H9 (cell line): ENCODE results near the gene BCLAF3. TPM values are rescaled to one million over a fixed set of nuclear protein-coding genes. Genes with fewer than 3 reads are reported as not detected.

Experiments used
- DNase-seq: peaks from one replicate; pipeline ENCODE4 v3.0.0-alpha.2; 2017
- H2AFZ ChIP-seq: one replicate; pipeline ENCODE4 v1.6.1; 2013; ENCODE audit warnings: mild to moderate bottlenecking, low read length, control low read depth, moderate library complexity
- H2AK5ac ChIP-seq: 2 replicates; pipeline ENCODE4 v1.6.1; 2013; ENCODE audit warnings: low read length, control low read depth, mixed read lengths; ENCODE audit not compliant: insufficient read length
- H2BK120ac ChIP-seq: one replicate; pipeline ENCODE4 v1.6.1; 2013; ENCODE audit warnings: low read depth, mild to moderate bottlenecking, low read length, control low read depth, inconsistent platforms; ENCODE audit not compliant: poor library complexity, severe bottlenecking
- H2BK12ac ChIP-seq: 2 replicates; pipeline ENCODE4 v1.6.1; 2013; ENCODE audit warnings: low read length, control low read depth, mixed read lengths, low read depth; ENCODE audit not compliant: insufficient read length
- H2BK15ac ChIP-seq: 2 replicates; pipeline ENCODE4 v1.6.1; 2013; ENCODE audit warnings: low read depth, low read length, control low read depth
- H2BK20ac ChIP-seq: one replicate; pipeline ENCODE4 v1.6.1; 2013; ENCODE audit warnings: low read depth, mild to moderate bottlenecking, low read length, control low read depth, inconsistent platforms; ENCODE audit not compliant: poor library complexity, severe bottlenecking
- H2BK5ac ChIP-seq: 2 replicates; pipeline ENCODE4 v1.6.1; 2013; ENCODE audit warnings: low read length, control low read depth, mixed read lengths; ENCODE audit not compliant: insufficient read length
- H3K14ac ChIP-seq: 2 replicates; pipeline ENCODE4 v1.6.1; 2013; ENCODE audit warnings: low read length, control low read depth; ENCODE audit not compliant: insufficient read depth
- H3K18ac ChIP-seq: 2 replicates; pipeline ENCODE4 v1.6.1; 2013; ENCODE audit warnings: low read depth, mild to moderate bottlenecking, mixed read lengths, low read length, control low read depth; ENCODE audit not compliant: insufficient read length
- H3K23ac ChIP-seq: 2 replicates; pipeline ENCODE4 v1.6.1; 2013; ENCODE audit warnings: low read length, control low read depth, mixed read lengths, low read depth; ENCODE audit not compliant: insufficient read length
- H3K23me2 ChIP-seq: 2 replicates; pipeline ENCODE4 v1.6.1; 2013; ENCODE audit warnings: low read depth, mild to moderate bottlenecking, mixed read lengths, low read length, control low read depth; ENCODE audit not compliant: insufficient read length, poor library complexity, severe bottlenecking
- H3K27ac ChIP-seq: 2 replicates; pipeline ENCODE4 v1.5.1; 2013; ENCODE audit warnings: low read length, control low read depth, mixed read lengths, low read depth; ENCODE audit not compliant: insufficient read length
- H3K27me3 ChIP-seq: 2 replicates; pipeline ENCODE4 v1.6.1; 2013; ENCODE audit warnings: low read length, control low read depth, inconsistent platforms; ENCODE audit not compliant: insufficient read depth
- H3K4ac ChIP-seq: 2 replicates; pipeline ENCODE4 v1.6.1; 2013; ENCODE audit warnings: low read depth, mild to moderate bottlenecking, control low read depth, inconsistent platforms, low read length, moderate library complexity
- H3K4me1 ChIP-seq: 2 replicates; pipeline ENCODE4 v1.6.1; 2013; ENCODE audit warnings: low read length, control low read depth, inconsistent platforms; ENCODE audit not compliant: insufficient read depth
- H3K4me2 ChIP-seq: 2 replicates; pipeline ENCODE4 v1.6.1; 2013; ENCODE audit warnings: low read length, control low read depth, mixed read lengths; ENCODE audit not compliant: insufficient read length, insufficient read depth
- H3K56ac ChIP-seq: 2 replicates; pipeline ENCODE4 v1.6.1; 2013; ENCODE audit warnings: low read depth, mild to moderate bottlenecking, mixed read lengths, low read length, control low read depth; ENCODE audit not compliant: insufficient read length
- H3K79me1 ChIP-seq: 2 replicates; pipeline ENCODE4 v1.6.1; 2013; ENCODE audit warnings: low read depth, mild to moderate bottlenecking, moderate library complexity, low read length, control low read depth, inconsistent platforms; ENCODE audit not compliant: insufficient read depth, poor library complexity, severe bottlenecking
- H3K79me2 ChIP-seq: 2 replicates; pipeline ENCODE4 v1.6.1; 2013; ENCODE audit warnings: low read length, control low read depth, inconsistent platforms; ENCODE audit not compliant: insufficient read depth
- H3K9ac ChIP-seq: 2 replicates; pipeline ENCODE4 v1.6.1; 2013; ENCODE audit warnings: low read length, control low read depth, mixed read lengths; ENCODE audit not compliant: insufficient read length; ENCODE audit errors: extremely low read depth
- H3K9me3 ChIP-seq: one replicate; pipeline ENCODE4 v1.6.1; 2013; ENCODE audit warnings: low read depth, low read length, inconsistent platforms; ENCODE audit not compliant: control insufficient read depth
- H3T11ph ChIP-seq: one replicate; pipeline ENCODE4 v1.6.1; 2013; ENCODE audit warnings: mild to moderate bottlenecking, low read length, control low read depth, inconsistent platforms
- H4K20me1 ChIP-seq: one replicate; pipeline ENCODE4 v1.6.1; 2013; ENCODE audit not compliant: control insufficient read depth, insufficient read length, insufficient read depth
- H4K5ac ChIP-seq: 2 replicates; pipeline ENCODE4 v1.6.1; 2013; ENCODE audit warnings: low read depth, mild to moderate bottlenecking, mixed read lengths, low read length, control low read depth; ENCODE audit not compliant: insufficient read length
- H4K8ac ChIP-seq: replicated peaks from 2 replicates; pipeline ENCODE4 v1.6.1; 2013; ENCODE audit warnings: low read length, control low read depth, mixed read lengths, low read depth; ENCODE audit not compliant: insufficient read length
- H4K91ac ChIP-seq: 2 replicates; pipeline ENCODE4 v1.6.1; 2013; ENCODE audit warnings: low read depth, mild to moderate bottlenecking, moderate library complexity, mixed read lengths, low read length, control low read depth; ENCODE audit not compliant: insufficient read length
- H3K27ac Mint-ChIP-seq, 3 experiments: 2 replicates in 2 of 3; 3 replicates in 1 of 3; pipeline ENCODE4 v1.8.0; 2020 to 2021; ENCODE audit warnings: mixed read lengths in 3 of 3, mild to moderate bottlenecking in 1 of 3, moderate library complexity in 1 of 3
- H3K27me3 Mint-ChIP-seq: 2 replicates; pipeline ENCODE4 v1.8.0; 2021; ENCODE audit warnings: low read depth, mild to moderate bottlenecking, moderate library complexity, mixed read lengths
- H3K36me3 Mint-ChIP-seq, 3 experiments: 2 replicates in 2 of 3; 3 replicates in 1 of 3; pipeline ENCODE4 v1.8.0; 2020 to 2021; ENCODE audit warnings: low read depth in 3 of 3, mixed read lengths in 3 of 3; ENCODE audit not compliant: insufficient read depth in 1 of 3
- H3K4me1 Mint-ChIP-seq, 2 experiments: 2 replicates each; pipeline ENCODE4 v1.8.0; 2020; ENCODE audit warnings: mixed read lengths in 2 of 2
- H3K4me3 Mint-ChIP-seq, 2 experiments: 2 replicates in 1 of 2; 3 replicates in 1 of 2; pipeline ENCODE4 v1.8.0; 2020 to 2021; ENCODE audit warnings: mild to moderate bottlenecking in 2 of 2, mixed read lengths in 2 of 2, moderate library complexity in 1 of 2
- H3K9me3 Mint-ChIP-seq, 2 experiments: 2 replicates in 1 of 2; 3 replicates in 1 of 2; pipeline ENCODE4 v1.8.0; 2020; ENCODE audit warnings: mild to moderate bottlenecking in 2 of 2, mixed read lengths in 2 of 2, moderate library complexity in 1 of 2
- WGBS: extraction: QIAGEN DNeasy Blood & Tissue Kit; methylation state at CpG from one replicate; pipeline ENCODE4 v1.1.7; 2013; ENCODE audit warnings: missing lambda C conversion rate, low lambda C conversion rate, mixed read lengths; ENCODE audit not compliant: insufficient read length; ENCODE audit errors: extremely low coverage; 5-methylcytosine and 5-hydroxymethylcytosine counted together
- total RNA-seq: library from RNA; stranded (reverse); gene quantifications from 2 replicates; pipeline ENCODE4 v1.2.1, GENCODE V29; 2021
- TF ChIP-seq, protein P1 (sequence below): fragments of 200-600 bp; sonication (generic); conservative IDR thresholded peaks from 3 replicates; pipeline ENCODE4 v1.8.0; 2021; ENCODE audit warnings: antibody characterized with exemption, mild to moderate bottlenecking

BCLAF3 gene
- total RNA-seq, 1 experiment from 2014 or later: 7.9 TPM

DNA sequence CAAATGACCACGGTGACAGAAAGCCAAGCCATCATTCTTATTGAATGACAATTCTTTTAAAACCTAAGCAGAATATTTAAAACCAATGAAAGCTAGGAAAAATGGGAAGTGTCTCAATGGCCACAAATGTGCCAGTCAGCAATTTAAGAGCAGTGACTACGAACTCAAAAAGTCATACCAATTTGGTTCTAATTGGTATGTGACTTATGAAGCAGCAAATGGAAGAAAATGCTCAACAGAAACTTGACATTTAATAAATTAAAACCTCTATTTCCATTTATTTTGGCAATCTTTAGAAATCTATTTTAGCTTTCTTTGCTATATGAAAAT lies 25.7 kb upstream of the BCLAF3 start:
- TF ChIP-seq, protein P1, sequence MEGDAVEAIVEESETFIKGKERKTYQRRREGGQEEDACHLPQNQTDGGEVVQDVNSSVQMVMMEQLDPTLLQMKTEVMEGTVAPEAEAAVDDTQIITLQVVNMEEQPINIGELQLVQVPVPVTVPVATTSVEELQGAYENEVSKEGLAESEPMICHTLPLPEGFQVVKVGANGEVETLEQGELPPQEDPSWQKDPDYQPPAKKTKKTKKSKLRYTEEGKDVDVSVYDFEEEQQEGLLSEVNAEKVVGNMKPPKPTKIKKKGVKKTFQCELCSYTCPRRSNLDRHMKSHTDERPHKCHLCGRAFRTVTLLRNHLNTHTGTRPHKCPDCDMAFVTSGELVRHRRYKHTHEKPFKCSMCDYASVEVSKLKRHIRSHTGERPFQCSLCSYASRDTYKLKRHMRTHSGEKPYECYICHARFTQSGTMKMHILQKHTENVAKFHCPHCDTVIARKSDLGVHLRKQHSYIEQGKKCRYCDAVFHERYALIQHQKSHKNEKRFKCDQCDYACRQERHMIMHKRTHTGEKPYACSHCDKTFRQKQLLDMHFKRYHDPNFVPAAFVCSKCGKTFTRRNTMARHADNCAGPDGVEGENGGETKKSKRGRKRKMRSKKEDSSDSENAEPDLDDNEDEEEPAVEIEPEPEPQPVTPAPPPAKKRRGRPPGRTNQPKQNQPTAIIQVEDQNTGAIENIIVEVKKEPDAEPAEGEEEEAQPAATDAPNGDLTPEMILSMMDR: no peak
- no peak overlapping the region for H2BK5ac ChIP-seq
- no peak overlapping the region for H3K27ac ChIP-seq
- no peak overlapping the region for H3K18ac ChIP-seq
- no peak overlapping the region for H3K4me2 ChIP-seq
- no peak overlapping the region for H2BK120ac ChIP-seq
- no peak overlapping the region for H2BK20ac ChIP-seq
- Mint-ChIP-seq H3K4me3 (no peak overlapping the region), H3K9me3 (peaks cover 76 to 83% of the 10 kb centered on the region in 2 experiments), H3K36me3 (peaks cover 0 to 8% (median 1%) of the 10 kb centered on the region in 3 experiments; a peak in 4 of 7 replicates), H3K4me1 (no peaks in the 10 kb centered on the region), H3K27ac (no peak overlapping the region), H3K27me3 (peaks cover 7% of the 10 kb centered on the region; the same call in 1 of the 2 replicates)
- H4K91ac ChIP-seq: no peak overlapping the region
- no CpG with 5 or more reads among the region's 2 CpGs for WGBS
- H3K23me2 ChIP-seq: no peaks in the 10 kb centered on the region
- no peak overlapping the region for H2BK12ac ChIP-seq
- no peaks in the 10 kb centered on the region for H3K79me2 ChIP-seq
- H3K27me3 ChIP-seq: no peaks in the 10 kb centered on the region
- H3T11ph ChIP-seq: no peak overlapping the region
- H3K14ac ChIP-seq: no peak overlapping the region
- H2AK5ac ChIP-seq: no peak overlapping the region
- no peak overlapping the region for H3K23ac ChIP-seq
- no peak overlapping the region for H4K8ac ChIP-seq
- DNase-seq: no peak
- H4K5ac ChIP-seq: no peak overlapping the region
- H2BK15ac ChIP-seq: no peak overlapping the region
- H2AFZ ChIP-seq: no peak overlapping the region
- no peak overlapping the region for H3K4ac ChIP-seq
- H3K9ac ChIP-seq: no peak overlapping the region
- H4K20me1 ChIP-seq: no peaks in the 10 kb centered on the region
- peaks cover 52% of the 10 kb centered on the region for H3K9me3 ChIP-seq
- no peaks in the 10 kb centered on the region for H3K79me1 ChIP-seq
- no peaks in the 10 kb centered on the region for H3K4me1 ChIP-seq
- H3K56ac ChIP-seq: no peak overlapping the region
